GM12878 (cell line): ENCODE results near the gene RPS16. TPM values are rescaled to one million over a fixed set of nuclear protein-coding genes. Genes with fewer than 3 reads are reported as not detected.

Source experiments
- BCLAF1 ChIP-seq: fragments of 450-650 bp; IDR thresholded peaks from 2 replicates; pipeline ENCODE4 v1.6.1; 2017; ENCODE audit warnings: antibody characterized with exemption, mild to moderate bottlenecking, moderate library complexity
- BMI1 ChIP-seq: fragments of 450-650 bp; IDR thresholded peaks from 2 replicates; pipeline ENCODE4 v1.6.1; 2016; ENCODE audit warnings: mild to moderate bottlenecking, moderate library complexity, borderline replicate concordance
- CBX3 ChIP-seq: fragments of 200-600 bp; sonication (generic); IDR thresholded peaks from 2 replicates; pipeline ENCODE4 v1.6.1; 2016; ENCODE audit warnings: low read depth, borderline replicate concordance
- CTCF ChIP-seq, 3 experiments: IDR thresholded peaks in 2 of 3; conservative IDR thresholded peaks in 1 of 3; 2 replicates each; pipeline ENCODE4 v1.5.1; 2011; ENCODE audit warnings: low read depth in 3 of 3, low read length in 3 of 3, mild to moderate bottlenecking in 3 of 3, control low read depth in 2 of 3, moderate library complexity in 2 of 3, inconsistent platforms in 1 of 3, mixed read lengths in 1 of 3; ENCODE audit not compliant: control insufficient read depth in 2 of 3, insufficient read depth in 1 of 3; ENCODE audit errors: extremely low read depth in 1 of 3
- ELK1 ChIP-seq: IDR thresholded peaks from 2 replicates; pipeline ENCODE4 v1.6.1; 2012; ENCODE audit warnings: low read depth, low read length, improper control_type of control experiment
- PAX5 ChIP-seq: IDR thresholded peaks from 2 replicates; pipeline ENCODE4 v1.6.1; 2011; ENCODE audit warnings: low read depth, low read length, borderline replicate concordance
- RB1 ChIP-seq: fragments of 450-650 bp; formaldehyde crosslinking; IDR thresholded peaks from 2 replicates; pipeline ENCODE4 v1.6.1; 2017; ENCODE audit warnings: mild to moderate bottlenecking, borderline replicate concordance
- TAF1 ChIP-seq: IDR thresholded peaks from 2 replicates; pipeline ENCODE4 v1.6.1; 2011; ENCODE audit warnings: mild to moderate bottlenecking, low read depth, low read length, borderline replicate concordance
- ZBTB4 ChIP-seq: fragments of 450-650 bp; formaldehyde crosslinking; IDR thresholded peaks from 2 replicates; pipeline ENCODE4 v1.4.0; 2022; ENCODE audit warnings: mild to moderate bottlenecking, moderate library complexity
- ZNF217 ChIP-seq: fragments of 450-650 bp; IDR thresholded peaks from 2 replicates; pipeline ENCODE4 v1.6.1; 2017; ENCODE audit warnings: antibody characterized with exemption, mild to moderate bottlenecking
- ZNF24 ChIP-seq: fragments of 450-650 bp; IDR thresholded peaks from 2 replicates; pipeline ENCODE4 v1.6.1; 2017; ENCODE audit warnings: antibody characterized with exemption, mild to moderate bottlenecking
- ZNF274 ChIP-seq: IDR thresholded peaks from one replicate; pipeline ENCODE4 v1.8.0; 2011; ENCODE audit not compliant: insufficient read length, insufficient read depth
- ZNF592 ChIP-seq: fragments of 450-650 bp; IDR thresholded peaks from 2 replicates; pipeline ENCODE4 v1.6.1; 2017; ENCODE audit warnings: mild to moderate bottlenecking, moderate library complexity
- polyA plus RNA-seq, 11 experiments: library from polyadenylated mRNA; depleted of rRNA in 4 of 11; unstranded in 6 of 11; stranded (reverse) in 5 of 11; fragments of >200 nt; fragmentation: Nextera tagmentation in 4 of 11; fragmentation: Illumina TruSeq in 1 of 11; extraction: Ambion mirVana in 4 of 11; extraction: Trizol in 1 of 11; gene quantifications; 1 replicate in 1 of 11; 2 replicates in 10 of 11; pipeline versions ENCODE4 v1.2.1 to v1.2.3, GENCODE V29; 2011 to 2016; ENCODE audit warnings: inconsistent platforms in 2 of 11, missing spikeins in 2 of 11, low read depth in 1 of 11
- total RNA-seq, 4 experiments: library from RNA; depleted of rRNA in 3 of 4; stranded (reverse); fragments of >200 nt in 3 of 4; fragmentation: Illumina TruSeq in 1 of 4; extraction: Trizol in 1 of 4; gene quantifications; 2 replicates each; pipeline versions ENCODE4 v1.2.1 to v1.2.3, GENCODE V29; 2013 to 2021

RPS16 gene
- total and polyA plus RNA-seq, 10 of the 15 experiments (the other 5 are each of a cell fraction or from before 2014, with no cell fraction given), result 148 to 4,810 (median 2,343) TPM

GRCh38 chr19:39411081-39411831 is 24.5 kb downstream of the RPS16 start (continued):
- TF ChIP-seq BMI1, result no peak
- TF ChIP-seq TAF1, result no peak
- TF ChIP-seq ZNF217, result no peak
- no peak for TF ChIP-seq CTCF (IDR thresholded peaks at IDR 0.05 in 2 of 3, conservative IDR thresholded peaks at IDR 0.05 in 1 of 3; ENCODE audit: control insufficient read depth in 2 of 3, extremely low read depth in 1 of 3, insufficient read depth in 1 of 3, low read depth in 3 of 3, low read length in 3 of 3)
- no peak for TF ChIP-seq ZNF274
- TF ChIP-seq ZNF24, result no peak
- no peak for TF ChIP-seq RB1
- TF ChIP-seq ZBTB4 (CRISPR knock-in tag), result no peak
- no peak for TF ChIP-seq BCLAF1
- no peak for TF ChIP-seq CBX3
- no peak for TF ChIP-seq ZNF592
- TF ChIP-seq ELK1, result no peak
- no peak for TF ChIP-seq PAX5
